GM12864 (cell line): Measurements from ENCODE around the gene GALNT17.
"Not testable (repeated sequence)": the region's sequence is repeated elsewhere in the genome, so short reads cannot be mapped to it uniquely, and the experiment has no call there.

Experiments used
- DNase-seq: peaks from one replicate; pipeline ENCODE4 v3.0.0-alpha.2; 2011; ENCODE audit warnings: low read depth
- H3K4me3 ChIP-seq: 2 replicates; pipeline ENCODE4 v1.5.1; 2011; ENCODE audit warnings: mild to moderate bottlenecking, low read depth, low read length, control low read depth
- TF ChIP-seq, protein P1 (sequence below): IDR thresholded peaks from 2 replicates; pipeline ENCODE4 v1.5.1; 2011; ENCODE audit warnings: low read depth, mild to moderate bottlenecking, moderate library complexity, low read length, control low read depth, inconsistent platforms; ENCODE audit errors: missing control alignments

GALNT17 gene

DNA sequence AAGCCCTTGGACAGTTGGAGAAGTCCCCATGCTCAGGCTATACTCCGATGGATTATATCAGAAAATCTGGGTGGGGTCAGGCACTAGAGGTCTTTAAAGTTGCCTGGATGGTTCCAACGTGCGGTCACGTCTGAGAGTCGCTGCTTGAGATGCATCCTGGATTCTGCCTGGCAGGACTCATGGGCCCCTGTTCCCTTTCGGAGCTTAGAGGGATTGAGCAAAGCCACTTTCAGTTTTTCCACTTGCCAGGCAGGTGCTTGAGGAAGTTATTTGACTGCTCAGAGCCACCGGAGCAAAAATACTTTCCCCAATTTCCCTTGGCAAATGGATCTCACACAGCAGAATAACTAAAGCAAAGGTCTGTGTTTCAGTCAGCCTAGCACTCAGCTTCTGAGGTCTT, 129.1 kb downstream of the GALNT17 start:
- DNase-seq: no peak
- no peak overlapping the region for H3K4me3 ChIP-seq
- TF ChIP-seq, protein P1, sequence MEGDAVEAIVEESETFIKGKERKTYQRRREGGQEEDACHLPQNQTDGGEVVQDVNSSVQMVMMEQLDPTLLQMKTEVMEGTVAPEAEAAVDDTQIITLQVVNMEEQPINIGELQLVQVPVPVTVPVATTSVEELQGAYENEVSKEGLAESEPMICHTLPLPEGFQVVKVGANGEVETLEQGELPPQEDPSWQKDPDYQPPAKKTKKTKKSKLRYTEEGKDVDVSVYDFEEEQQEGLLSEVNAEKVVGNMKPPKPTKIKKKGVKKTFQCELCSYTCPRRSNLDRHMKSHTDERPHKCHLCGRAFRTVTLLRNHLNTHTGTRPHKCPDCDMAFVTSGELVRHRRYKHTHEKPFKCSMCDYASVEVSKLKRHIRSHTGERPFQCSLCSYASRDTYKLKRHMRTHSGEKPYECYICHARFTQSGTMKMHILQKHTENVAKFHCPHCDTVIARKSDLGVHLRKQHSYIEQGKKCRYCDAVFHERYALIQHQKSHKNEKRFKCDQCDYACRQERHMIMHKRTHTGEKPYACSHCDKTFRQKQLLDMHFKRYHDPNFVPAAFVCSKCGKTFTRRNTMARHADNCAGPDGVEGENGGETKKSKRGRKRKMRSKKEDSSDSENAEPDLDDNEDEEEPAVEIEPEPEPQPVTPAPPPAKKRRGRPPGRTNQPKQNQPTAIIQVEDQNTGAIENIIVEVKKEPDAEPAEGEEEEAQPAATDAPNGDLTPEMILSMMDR: no peak

DNA sequence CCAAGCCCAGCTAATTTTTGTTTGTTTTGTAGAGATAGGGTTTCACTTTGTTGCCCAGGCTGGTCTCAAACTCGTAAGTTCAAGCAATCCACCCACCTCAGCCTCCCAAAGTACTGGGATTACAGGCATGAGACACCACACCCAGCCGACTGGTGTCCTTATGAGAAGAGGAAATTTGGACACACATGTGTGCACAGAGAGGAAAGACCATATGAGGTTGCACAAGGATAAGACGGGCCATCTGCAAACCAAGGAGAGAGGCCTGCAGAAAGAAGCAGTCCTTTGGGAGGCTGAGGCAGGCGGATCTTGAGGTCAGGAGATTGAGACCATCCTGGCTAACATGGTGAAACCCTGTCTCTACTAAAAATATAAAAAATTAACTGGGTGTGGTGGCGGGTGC, 130.9 kb downstream of the GALNT17 start:
- H3K4me3 ChIP-seq, DNase-seq: not testable (repeated sequence)

DNA sequence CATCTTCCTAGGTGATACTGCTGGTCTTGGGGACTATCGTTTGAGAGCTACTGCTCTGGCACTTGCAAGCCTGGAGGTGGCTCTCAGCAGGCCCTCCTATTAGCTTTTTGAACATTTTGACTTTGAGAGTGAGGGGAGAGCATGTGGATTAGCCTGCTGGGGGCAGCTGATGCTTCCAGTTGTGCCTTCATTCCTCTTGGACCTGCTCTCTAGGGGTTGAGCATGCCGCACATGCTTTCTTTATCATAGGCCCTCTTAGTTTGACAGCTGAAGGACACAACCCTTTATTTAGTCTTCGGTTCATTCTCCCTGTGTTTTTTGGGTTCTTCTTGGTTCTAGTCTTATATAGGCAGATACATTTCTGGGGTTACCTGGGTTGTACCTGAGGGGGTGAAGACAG, 132.1 kb downstream of the GALNT17 start:
- no peak overlapping the region for H3K4me3 ChIP-seq
- no peak for DNase-seq
- TF ChIP-seq, protein P1: no peak

DNA sequence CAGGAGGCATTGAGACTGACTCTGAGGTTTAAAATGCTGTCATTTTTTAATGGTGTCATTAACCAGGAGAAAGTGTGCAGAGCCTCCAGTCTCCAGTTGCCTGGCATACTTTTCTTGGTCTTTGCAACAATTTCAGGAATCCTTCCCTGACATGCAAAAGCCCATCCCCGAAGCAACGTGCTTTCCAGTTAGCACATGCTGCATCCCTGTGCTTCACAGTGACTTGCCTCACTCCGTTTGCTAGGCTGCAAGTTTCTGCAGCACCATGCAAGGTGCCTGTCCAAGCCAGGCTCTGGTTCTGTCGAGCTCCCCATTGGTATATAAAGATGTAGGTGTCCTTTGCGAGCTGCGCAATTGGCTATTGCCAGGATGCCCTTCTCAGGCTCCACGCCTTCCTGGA, 135.0 kb downstream of the GALNT17 start:
- DNase-seq: no peak
- TF ChIP-seq, protein P1: no peak
- no peak overlapping the region for H3K4me3 ChIP-seq

DNA sequence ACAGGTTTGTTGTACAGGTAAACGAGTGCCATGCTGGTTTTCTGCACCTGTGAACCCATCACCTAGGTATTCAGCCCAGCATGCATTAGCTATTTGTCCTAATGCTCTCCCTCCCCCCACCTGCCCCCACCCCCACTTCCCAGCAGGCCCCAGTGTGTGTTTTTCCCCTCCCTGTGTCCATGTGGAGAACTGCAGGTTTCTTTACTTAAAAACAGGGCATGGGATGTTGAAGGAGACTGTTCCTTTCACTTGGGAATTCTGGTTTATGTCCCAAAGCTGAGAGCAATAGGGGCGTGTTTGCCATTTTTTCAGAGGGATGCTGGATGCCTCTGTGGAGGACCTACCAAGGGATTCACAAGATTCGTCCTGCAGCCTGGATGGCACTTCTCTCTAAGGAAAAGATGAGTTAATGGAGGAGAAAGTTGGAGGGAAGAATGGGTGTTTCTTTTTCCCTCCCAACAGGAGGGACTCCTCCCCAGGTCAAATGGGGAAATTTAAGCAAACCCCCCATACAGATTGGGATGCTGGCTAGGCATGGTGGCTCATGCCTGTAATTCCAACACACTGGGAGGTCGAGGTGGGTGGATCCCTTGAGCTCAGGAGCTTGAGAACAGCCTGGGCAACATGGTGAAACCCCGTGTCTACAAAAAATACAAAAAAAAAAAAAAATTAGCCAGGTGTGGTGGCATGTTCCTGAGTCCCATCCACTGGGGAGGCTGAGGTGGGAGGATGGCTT, 136.0 kb downstream of the GALNT17 start:
- H3K4me3 ChIP-seq: no peak overlapping the region
- TF ChIP-seq, protein P1: no peak
- DNase-seq: no peak

- DNase-seq: no peak
- TF ChIP-seq, protein P1: no peak
- no peak overlapping the region for H3K4me3 ChIP-seq
These were observed 138.6 kb downstream of the GALNT17 start for GRCh38 chr7:71270558-71270957.

GRCh38 chr7:71271203-71271602, 139.3 kb downstream of the GALNT17 start:
- TF ChIP-seq, protein P1: no peak
- DNase-seq: no peak

More at GRCh38 chr7:71271203-71271602, 139.3 kb downstream of the GALNT17 start:
- H3K4me3 ChIP-seq: no peak overlapping the region
